ENCODE results near the gene CHST7.

The CHST7 gene

GRCh38 chrX:46599051-46599560, 25.5 kb downstream of the CHST7 start:
- Mint-ChIP-seq H3K36me3 (ENCODE audit: insufficient read depth) (peaks cover 13% of the 10 kb centered on the region), H3K4me1 (ENCODE audit: low read depth in 2 of 2) (peaks cover 0 to 3% of the 10 kb centered on the region in 2 donors), H3K9me3 (no peaks in the 10 kb centered on the region), H3K4me3 (no peak overlapping the region), H3K27me3 (no peaks in the 10 kb centered on the region), H3K27ac (no peak overlapping the region)
- ATAC-seq (replicated peaks), result no peak
- DNase-seq, result no peak

GRCh38 chrX:46601283-46601682, 27.7 kb downstream of the CHST7 start:
- H3K27me3 Mint-ChIP-seq, result no peaks in the 10 kb centered on the region
- H3K9me3 Mint-ChIP-seq, result no peaks in the 10 kb centered on the region
- no peak overlapping the region for H3K27ac Mint-ChIP-seq
- peaks cover 16% of the 10 kb centered on the region for H3K36me3 Mint-ChIP-seq (ENCODE audit: insufficient read depth)
- no peak for ATAC-seq (replicated peaks)
- peaks cover 0 to 3% of the 10 kb centered on the region in 2 donors for H3K4me1 Mint-ChIP-seq (ENCODE audit: low read depth in 2 of 2)
- H3K4me3 Mint-ChIP-seq, result no peak overlapping the region
- DNase-seq, result no peak

DNA sequence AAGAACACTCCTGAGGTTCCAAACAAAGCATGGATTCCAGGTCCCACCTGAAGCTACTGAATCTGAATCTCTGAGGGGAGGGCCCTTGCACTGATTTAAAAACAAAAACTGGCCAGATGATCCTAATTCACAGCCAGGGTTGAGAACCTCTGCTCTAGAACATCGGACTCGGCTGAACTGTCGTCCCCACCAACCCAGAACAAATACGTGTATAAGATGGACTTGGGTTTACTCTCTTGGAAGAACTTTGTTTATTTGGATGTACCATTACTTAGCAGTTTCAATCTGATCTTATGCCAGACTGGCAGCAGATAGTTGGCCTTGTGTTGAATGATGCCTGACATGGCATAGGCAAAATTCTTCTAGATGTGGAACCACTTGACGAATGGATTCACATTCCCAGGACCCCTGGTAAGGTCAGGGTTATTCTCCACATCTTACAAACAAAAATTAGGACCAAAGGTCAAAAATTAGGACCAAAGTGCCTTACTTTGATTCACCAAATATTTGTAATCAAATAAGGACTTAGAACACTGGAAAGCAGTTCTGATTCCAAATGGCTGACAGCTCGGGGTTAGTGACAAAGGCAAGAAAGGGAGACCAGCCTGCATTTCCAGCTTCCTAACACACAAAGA, 29.0 kb downstream of the CHST7 start:
- peaks cover 14% of the 10 kb centered on the region for H3K36me3 Mint-ChIP-seq (ENCODE audit: insufficient read depth)
- DNase-seq (no peak), ATAC-seq (replicated peaks) (no peak)
- H3K9me3 Mint-ChIP-seq, result no peaks in the 10 kb centered on the region
- peaks cover 0 to 2% of the 10 kb centered on the region in 2 donors for H3K4me1 Mint-ChIP-seq (ENCODE audit: low read depth in 2 of 2)
- H3K27ac Mint-ChIP-seq, result no peak overlapping the region
- no peak overlapping the region for H3K4me3 Mint-ChIP-seq
- H3K27me3 Mint-ChIP-seq, result no peaks in the 10 kb centered on the region

- no peak for ATAC-seq (replicated peaks)
- no peaks in the 10 kb centered on the region for H3K9me3 Mint-ChIP-seq
- H3K27ac Mint-ChIP-seq, result no peak overlapping the region
- H3K4me3 Mint-ChIP-seq, result no peak overlapping the region
- H3K27me3 Mint-ChIP-seq, result no peaks in the 10 kb centered on the region
- DNase-seq, result no peak
- peaks cover 7 to 8% of the 10 kb centered on the region in 2 donors for H3K4me1 Mint-ChIP-seq (ENCODE audit: low read depth in 2 of 2)
- H3K36me3 Mint-ChIP-seq (ENCODE audit: insufficient read depth), result peaks cover 12% of the 10 kb centered on the region
Measured at GRCh38 chrX:46607916-46608315, 34.4 kb downstream of the CHST7 start.

DNA sequence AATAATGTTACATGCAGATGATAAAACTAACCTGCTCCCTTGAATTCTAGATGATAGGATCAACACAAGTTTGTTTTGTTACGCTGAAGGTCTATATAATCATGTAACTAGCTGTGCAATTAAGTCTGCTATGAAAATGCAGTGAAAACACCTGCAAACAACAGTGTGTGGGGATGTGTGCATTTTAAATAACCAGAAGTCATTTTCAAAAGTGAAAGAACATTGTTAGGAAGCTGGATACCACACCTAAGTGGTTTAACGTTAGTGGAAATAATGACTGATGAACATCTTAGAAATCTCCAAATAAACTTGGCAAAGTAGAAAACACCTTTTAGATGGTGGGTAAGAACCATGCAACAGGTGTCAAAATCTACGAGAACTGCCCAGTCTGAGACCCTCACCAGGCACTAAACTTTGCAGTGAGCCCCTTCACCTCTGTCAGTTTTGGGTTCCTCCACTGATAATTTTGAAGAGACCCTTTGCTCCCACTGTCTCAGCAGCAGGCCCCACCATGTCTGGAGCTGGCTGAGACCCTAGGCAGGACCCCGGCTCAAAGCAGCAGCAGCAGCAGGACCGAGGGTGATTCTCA, 36.6 kb downstream of the CHST7 start:
- Mint-ChIP-seq H3K4me1 (ENCODE audit: low read depth in 2 of 2) (peaks cover 7 to 8% of the 10 kb centered on the region in 2 donors), H3K4me3 (no peak overlapping the region), H3K36me3 (ENCODE audit: insufficient read depth) (peaks cover 4% of the 10 kb centered on the region), H3K9me3 (no peaks in the 10 kb centered on the region), H3K27me3 (no peaks in the 10 kb centered on the region), H3K27ac (no peak overlapping the region)
- DNase-seq, result no peak
- ATAC-seq (replicated peaks), result no peak

DNA sequence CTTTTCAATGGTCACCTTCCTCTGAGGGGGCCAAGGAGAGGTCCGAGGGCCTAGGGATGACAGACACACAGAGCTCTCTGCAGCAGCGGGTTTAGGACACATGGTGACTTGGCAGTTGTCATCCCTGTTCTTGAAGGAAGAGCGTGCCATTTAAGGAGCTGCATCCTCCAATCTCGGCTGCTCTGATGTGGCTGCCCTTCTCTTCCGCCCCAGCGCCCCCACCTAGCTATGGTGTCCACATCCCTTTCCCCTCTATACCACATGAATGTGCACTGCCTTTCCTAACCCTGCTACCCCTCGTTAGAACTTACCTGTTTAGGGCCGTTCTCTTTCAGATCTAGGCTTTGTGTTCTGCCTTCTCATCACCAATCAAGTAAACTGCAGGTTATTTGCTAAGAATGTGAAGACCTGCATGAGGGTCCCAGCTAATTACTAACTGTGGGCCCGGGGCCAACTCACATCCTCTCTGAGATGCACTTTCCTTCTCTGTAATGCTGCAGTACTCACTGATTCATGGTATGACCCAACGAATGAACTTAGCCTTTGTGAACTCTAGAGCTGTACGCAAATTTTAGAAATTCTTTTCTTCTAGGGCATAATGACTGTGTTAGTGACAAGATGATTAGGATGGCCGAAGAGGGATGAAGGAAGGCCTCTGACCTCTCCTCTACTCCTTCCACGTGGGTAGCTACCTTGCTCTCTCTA, 38.2 kb downstream of the CHST7 start:
- Mint-ChIP-seq H3K9me3 (no peaks in the 10 kb centered on the region), H3K4me3 (peak overlapping the region; percentile 44 to 54), H3K36me3 (ENCODE audit: insufficient read depth) (peaks cover 4% of the 10 kb centered on the region), H3K27ac (no peak overlapping the region), H3K4me1 (ENCODE audit: low read depth in 2 of 2) (peaks cover 7 to 8% of the 10 kb centered on the region in 2 donors), H3K27me3 (no peaks in the 10 kb centered on the region)
- ATAC-seq (replicated peaks) (peak; percentile 97), DNase-seq (peak; percentile 7 to 13 (median 9))

GRCh38 chrX:46617906-46618305, 44.3 kb downstream of the CHST7 start:
- DNase-seq, result no peak
- H3K36me3 Mint-ChIP-seq (ENCODE audit: insufficient read depth), result peaks cover 6% of the 10 kb centered on the region
- H3K9me3 Mint-ChIP-seq, result no peaks in the 10 kb centered on the region
- H3K27me3 Mint-ChIP-seq, result no peaks in the 10 kb centered on the region
- no peak overlapping the region for H3K27ac Mint-ChIP-seq
- H3K4me1 Mint-ChIP-seq (ENCODE audit: low read depth in 2 of 2), result peaks cover 0 to 4% of the 10 kb centered on the region in 2 donors
- no peak for ATAC-seq (replicated peaks)
- H3K4me3 Mint-ChIP-seq, result no peak overlapping the region

DNA sequence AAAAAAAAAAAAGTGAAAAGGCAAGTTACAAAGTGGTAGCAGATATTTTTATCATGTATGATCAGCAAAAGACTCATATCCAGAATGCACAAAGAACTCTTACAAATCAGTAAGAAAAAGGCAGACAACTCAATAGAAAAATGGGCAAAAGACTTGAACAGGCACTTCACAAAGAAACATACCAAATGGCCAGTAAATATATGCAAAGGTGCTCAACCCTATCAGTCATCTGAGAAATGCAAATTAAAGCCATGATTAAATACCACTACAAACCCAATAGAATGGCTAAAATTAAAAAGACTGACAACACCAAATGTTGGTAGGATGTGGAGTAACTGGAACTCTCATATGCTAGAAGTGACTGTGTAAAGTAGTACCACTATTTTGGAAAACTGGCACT, 45.4 kb downstream of the CHST7 start:
- Mint-ChIP-seq H3K27me3 (no peaks in the 10 kb centered on the region), H3K36me3 (ENCODE audit: insufficient read depth) (peaks cover 6% of the 10 kb centered on the region), H3K4me1 (ENCODE audit: low read depth in 2 of 2) (peaks cover 0 to 4% of the 10 kb centered on the region in 2 donors), H3K9me3 (no peaks in the 10 kb centered on the region), H3K4me3 (no peak overlapping the region), H3K27ac (no peak overlapping the region)
- DNase-seq (no peak), ATAC-seq (replicated peaks) (no peak)

DNA sequence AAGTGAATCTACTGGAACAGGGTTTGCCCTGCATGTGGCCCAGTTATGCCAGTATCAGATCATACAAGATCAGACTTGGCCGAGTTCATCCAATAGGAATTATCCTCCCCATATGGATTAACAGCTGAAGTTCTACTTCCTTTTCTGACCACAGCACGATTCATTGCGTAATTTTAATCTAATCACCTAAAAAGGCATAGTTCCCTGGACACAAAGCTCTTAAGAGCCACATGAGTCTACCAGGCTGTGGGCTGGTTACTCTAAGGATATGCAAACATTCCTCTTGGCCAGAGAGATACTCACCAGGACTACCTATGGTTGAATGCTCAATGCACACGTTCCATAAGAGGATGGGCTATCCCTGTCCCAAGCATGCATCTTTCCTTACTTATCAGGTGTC, 46.9 kb downstream of the CHST7 start:
- Mint-ChIP-seq H3K4me1 (ENCODE audit: low read depth in 2 of 2) (peaks cover 0 to 4% of the 10 kb centered on the region in 2 donors), H3K36me3 (ENCODE audit: insufficient read depth) (peaks cover 6% of the 10 kb centered on the region), H3K9me3 (no peaks in the 10 kb centered on the region), H3K27ac (no peak overlapping the region), H3K4me3 (no peak overlapping the region), H3K27me3 (no peaks in the 10 kb centered on the region)
- no peak for DNase-seq
- no peak for ATAC-seq (replicated peaks)

GRCh38 chrX:46621572-46621971, 48.0 kb downstream of the CHST7 start:
- no peak for DNase-seq

DNA sequence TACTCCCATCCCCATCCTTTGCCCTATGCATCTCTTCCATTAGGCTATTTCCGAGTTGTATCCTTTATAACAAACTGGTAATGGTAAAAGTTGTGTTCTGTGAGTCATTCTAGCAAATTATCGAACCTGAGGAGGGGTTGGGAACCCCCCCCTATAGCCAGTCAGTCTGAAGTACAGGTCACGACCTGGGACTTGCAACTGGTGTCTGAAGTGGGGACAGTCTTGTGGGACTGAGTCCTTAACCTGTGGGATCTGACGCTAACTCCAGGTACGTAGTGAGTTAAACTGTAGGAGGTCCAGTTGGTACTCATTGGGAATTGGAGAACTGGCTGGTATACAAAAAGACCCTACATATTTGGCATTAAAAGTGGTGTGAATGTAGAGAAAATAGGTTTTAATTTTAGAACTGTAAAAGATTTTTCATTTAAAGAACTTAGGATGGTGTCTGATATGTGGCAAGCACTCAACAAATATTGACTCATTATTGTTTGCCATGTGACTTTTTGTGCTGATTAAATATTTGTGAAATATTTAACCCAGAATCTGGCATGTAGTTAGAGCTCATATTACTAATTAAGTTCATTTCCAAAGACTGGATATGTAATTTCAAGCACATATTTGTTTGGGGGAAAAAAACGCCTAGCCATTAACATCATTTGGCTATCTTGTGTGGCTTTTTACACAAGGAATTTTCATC, 50.7 kb downstream of the CHST7 start:
- Mint-ChIP-seq H3K27me3 (no peaks in the 10 kb centered on the region), H3K4me1 (ENCODE audit: low read depth in 2 of 2) (peaks cover 4 to 5% of the 10 kb centered on the region in 2 donors), H3K27ac (no peak overlapping the region), H3K36me3 (ENCODE audit: insufficient read depth) (peaks cover 5% of the 10 kb centered on the region), H3K9me3 (no peaks in the 10 kb centered on the region), H3K4me3 (no peak overlapping the region)
- ATAC-seq (replicated peaks), result no peak
- no peak for DNase-seq

More at GRCh38 chrX:46621572-46621971, 48.0 kb downstream of the CHST7 start:
- no peaks in the 10 kb centered on the region for H3K9me3 Mint-ChIP-seq
- peaks cover 1 to 6% of the 10 kb centered on the region in 2 donors for H3K4me1 Mint-ChIP-seq (ENCODE audit: low read depth in 2 of 2)
- no peak overlapping the region for H3K4me3 Mint-ChIP-seq
- H3K27ac Mint-ChIP-seq, result no peak overlapping the region
- peaks cover 6% of the 10 kb centered on the region for H3K36me3 Mint-ChIP-seq (ENCODE audit: insufficient read depth)
- no peaks in the 10 kb centered on the region for H3K27me3 Mint-ChIP-seq
- no peak for ATAC-seq (replicated peaks)

GRCh38 chrX:46626566-46626965, 53.0 kb downstream of the CHST7 start:
- Mint-ChIP-seq H3K36me3 (ENCODE audit: insufficient read depth) (peaks cover 5% of the 10 kb centered on the region), H3K4me3 (peak overlapping the region in 1 of 2 donors; percentile 5), H3K27me3 (no peaks in the 10 kb centered on the region), H3K9me3 (no peaks in the 10 kb centered on the region), H3K27ac (peak overlapping the region; percentile 26 to 53), H3K4me1 (ENCODE audit: low read depth in 2 of 2) (peaks cover 4 to 5% of the 10 kb centered on the region in 2 donors)
- ATAC-seq (replicated peaks), result peak; percentile 65
- DNase-seq, result no peak

DNA sequence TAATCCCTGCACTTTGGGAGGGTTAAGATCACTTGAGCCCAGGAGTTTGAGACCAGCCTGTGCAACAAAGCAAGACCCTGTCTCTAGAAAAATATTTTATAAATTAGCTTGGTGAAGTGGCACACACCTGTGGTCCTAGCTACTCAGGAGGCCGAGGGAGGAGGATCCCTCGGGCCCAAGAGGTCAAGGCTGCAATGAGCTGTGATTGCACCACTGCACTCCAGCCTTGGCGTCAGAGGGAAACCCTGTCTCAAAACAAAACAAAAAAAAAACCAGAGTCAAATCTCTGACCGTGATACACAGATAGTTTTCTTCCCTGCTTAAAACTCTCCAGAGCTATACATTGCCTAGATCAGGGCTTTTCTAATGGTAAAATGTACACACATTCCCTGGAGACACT, 53.5 kb downstream of the CHST7 start:
- H3K4me3 Mint-ChIP-seq, result peak overlapping the region in 1 of 2 donors; percentile 5
- peaks cover 5% of the 10 kb centered on the region for H3K36me3 Mint-ChIP-seq (ENCODE audit: insufficient read depth)
- peaks cover 4 to 5% of the 10 kb centered on the region in 2 donors for H3K4me1 Mint-ChIP-seq (ENCODE audit: low read depth in 2 of 2)
- H3K27ac Mint-ChIP-seq, result peak overlapping the region; percentile 49 to 53
- H3K27me3 Mint-ChIP-seq, result no peaks in the 10 kb centered on the region
- no peak for DNase-seq
- no peaks in the 10 kb centered on the region for H3K9me3 Mint-ChIP-seq
- no peak for ATAC-seq (replicated peaks)

Measured in effector memory CD8-positive, alpha-beta T cell (primary cell).